Neuronal stem cell (in vitro differentiated cells): Measurements from ENCODE around the gene RANBP17.

Experiments used
- DNase-seq: peaks from one replicate; pipeline ENCODE4 v3.0.0-alpha.2; 2013; ENCODE audit warnings: low spot score
- H2AFZ ChIP-seq: one replicate; pipeline ENCODE4 v1.6.1; 2013; ENCODE audit warnings: mild to moderate bottlenecking, low read length, inconsistent platforms
- H2AK5ac ChIP-seq: 2 replicates; pipeline ENCODE4 v1.6.1; 2013; ENCODE audit warnings: low read depth, mild to moderate bottlenecking, inconsistent platforms, low read length, moderate library complexity, mixed read lengths
- H2BK120ac ChIP-seq: 2 replicates; pipeline ENCODE4 v1.6.1; 2013; ENCODE audit warnings: low read depth, mild to moderate bottlenecking, inconsistent platforms, low read length, moderate library complexity, mixed read lengths
- H2BK12ac ChIP-seq: one replicate; pipeline ENCODE4 v1.6.1; 2013; ENCODE audit warnings: low read length, inconsistent platforms
- H2BK15ac ChIP-seq: 2 replicates; pipeline ENCODE4 v1.6.1; 2013; ENCODE audit warnings: mild to moderate bottlenecking, low read length, inconsistent platforms, mixed read lengths
- H2BK5ac ChIP-seq: one replicate; pipeline ENCODE4 v1.6.1; 2013; ENCODE audit warnings: inconsistent platforms, mild to moderate bottlenecking, low read length, moderate library complexity
- H3K14ac ChIP-seq: one replicate; pipeline ENCODE4 v1.6.1; 2013; ENCODE audit warnings: low read length, inconsistent platforms
- H3K18ac ChIP-seq: 2 replicates; pipeline ENCODE4 v1.6.1; 2013; ENCODE audit warnings: low read length, inconsistent platforms
- H3K23ac ChIP-seq: 2 replicates; pipeline ENCODE4 v1.6.1; 2013; ENCODE audit warnings: low read depth, mild to moderate bottlenecking, mixed read lengths, low read length, inconsistent platforms; ENCODE audit not compliant: poor library complexity
- H3K27ac ChIP-seq: replicated peaks from 3 replicates; pipeline ENCODE4 v1.5.1; 2013; ENCODE audit warnings: low read length, inconsistent platforms
- H3K27me3 ChIP-seq, 3 experiments: 2 replicates each; pipeline ENCODE4 v1.6.1; 2013; ENCODE audit warnings: low read length in 3 of 3, mild to moderate bottlenecking in 2 of 3, inconsistent platforms in 1 of 3, low read depth in 1 of 3, mixed read lengths in 1 of 3, moderate library complexity in 1 of 3; ENCODE audit not compliant: control insufficient read depth in 3 of 3, insufficient read depth in 3 of 3
- H3K36me3 ChIP-seq, 2 donors: replicated peaks in 1 of 2; 2 replicates each; pipeline ENCODE4 v1.6.1; 2013; ENCODE audit warnings: low read length in 2 of 2; ENCODE audit not compliant: control insufficient read depth in 2 of 2, insufficient read depth in 2 of 2
- H3K4ac ChIP-seq: 2 replicates; pipeline ENCODE4 v1.6.1; 2013; ENCODE audit warnings: inconsistent platforms, mild to moderate bottlenecking, low read length, moderate library complexity
- H3K4me1 ChIP-seq, 2 donors: 1 replicate in 1 of 2; 2 replicates in 1 of 2; pipeline ENCODE4 v1.6.1; 2013; ENCODE audit warnings: low read length in 2 of 2, low read depth in 1 of 2; ENCODE audit not compliant: control insufficient read depth in 2 of 2, insufficient read depth in 1 of 2
- H3K4me2 ChIP-seq: one replicate; pipeline ENCODE4 v1.6.1; 2013; ENCODE audit warnings: mild to moderate bottlenecking, low read length, inconsistent platforms; ENCODE audit not compliant: insufficient read depth, poor library complexity, severe bottlenecking
- H3K4me3 ChIP-seq, 2 donors: 2 replicates each; pipeline ENCODE4 v1.5.1; 2013; ENCODE audit warnings: low read length in 2 of 2, mild to moderate bottlenecking in 2 of 2, inconsistent platforms in 1 of 2, moderate library complexity in 1 of 2
- H3K79me1 ChIP-seq: one replicate; pipeline ENCODE4 v1.6.1; 2013; ENCODE audit warnings: low read depth, mild to moderate bottlenecking, inconsistent platforms, low read length, moderate library complexity
- H3K9ac ChIP-seq: one replicate; pipeline ENCODE4 v1.6.1; 2013; ENCODE audit warnings: mild to moderate bottlenecking, low read depth, low read length, inconsistent platforms; ENCODE audit not compliant: poor library complexity
- H3K9me3 ChIP-seq, 2 donors: replicated peaks in 1 of 2; 2 replicates each; pipeline versions ENCODE3 to v1.6.1; 2013; ENCODE audit warnings: low read length in 2 of 2, mild to moderate bottlenecking in 2 of 2, inconsistent platforms in 1 of 2, low read depth in 1 of 2, mixed read lengths in 1 of 2, moderate library complexity in 1 of 2; ENCODE audit not compliant: control insufficient read depth in 2 of 2, insufficient read depth in 1 of 2
- H4K8ac ChIP-seq: one replicate; pipeline ENCODE4 v1.6.1; 2013; ENCODE audit warnings: low read depth, mild to moderate bottlenecking, inconsistent platforms, low read length, moderate library complexity
- H4K91ac ChIP-seq: one replicate; pipeline ENCODE4 v1.6.1; 2013; ENCODE audit warnings: low read length, low read depth, mild to moderate bottlenecking, inconsistent platforms; ENCODE audit not compliant: poor library complexity
- WGBS, 2 donors: extraction: QIAGEN DNeasy Blood & Tissue Kit; methylation state at CpG; one replicate each; pipeline ENCODE4 v1.1.7; 2013; ENCODE audit warnings: missing lambda C conversion rate in 2 of 2, mixed read lengths in 1 of 2; ENCODE audit not compliant: insufficient read length in 2 of 2, insufficient replicate concordance in 1 of 2; ENCODE audit errors: extremely low coverage in 2 of 2; 5-methylcytosine and 5-hydroxymethylcytosine counted together

The RANBP17 gene

GRCh38 chr5:171137768-171138525 lies 276.1 kb downstream of the RANBP17 start:
- Histone ChIP-seq H3K14ac (no peak overlapping the region), H3K4ac (no peak overlapping the region), H3K9me3 (no peaks in the 10 kb centered on the region), H3K36me3 (no peaks in the 10 kb centered on the region), H2BK5ac (no peak overlapping the region), H2AK5ac (no peak overlapping the region), H3K4me2 (no peak overlapping the region), H4K91ac (no peak overlapping the region), H3K23ac (no peak overlapping the region), H2BK15ac (no peak overlapping the region), H4K8ac (no peak overlapping the region), H3K4me3 (no peak overlapping the region), H2BK12ac (no peak overlapping the region), H2BK120ac (no peak overlapping the region), H3K18ac (no peak overlapping the region), H3K4me1 (no peaks in the 10 kb centered on the region), H3K27me3 (no peaks in the 10 kb centered on the region), H2AFZ (no peak overlapping the region), H3K27ac (no peak overlapping the region), H3K9ac (no peak overlapping the region), H3K79me1 (no peaks in the 10 kb centered on the region)
- WGBS, 2 donors: no CpG with 5 or more reads among the region's 1 CpG
- DNase-seq: no peak

- no peaks in the 10 kb centered on the region for H3K36me3 ChIP-seq
- H3K23ac ChIP-seq: no peak overlapping the region
- H3K4me2 ChIP-seq: no peak overlapping the region
- H3K9ac ChIP-seq: no peak overlapping the region
- DNase-seq: no peak
- H3K4ac ChIP-seq: no peak overlapping the region
- H2BK15ac ChIP-seq: no peak overlapping the region
- no peaks in the 10 kb centered on the region for H3K79me1 ChIP-seq
- H3K18ac ChIP-seq: no peak overlapping the region
- no peak overlapping the region for H2BK12ac ChIP-seq
- no peaks in the 10 kb centered on the region for H3K4me1 ChIP-seq
- no peak overlapping the region for H2BK120ac ChIP-seq
- H2AK5ac ChIP-seq: no peak overlapping the region
- no peak overlapping the region for H2AFZ ChIP-seq
- no peaks in the 10 kb centered on the region for H3K27me3 ChIP-seq
- H3K9me3 ChIP-seq: no peaks in the 10 kb centered on the region
- no peak overlapping the region for H3K14ac ChIP-seq
- no peak overlapping the region for H2BK5ac ChIP-seq
- H3K27ac ChIP-seq: no peak overlapping the region
- H4K8ac ChIP-seq: no peak overlapping the region
- no peak overlapping the region for H4K91ac ChIP-seq
- no peak overlapping the region for H3K4me3 ChIP-seq
Measured at GRCh38 chr5:171139227-171139626, 277.4 kb downstream of the RANBP17 start.

DNA sequence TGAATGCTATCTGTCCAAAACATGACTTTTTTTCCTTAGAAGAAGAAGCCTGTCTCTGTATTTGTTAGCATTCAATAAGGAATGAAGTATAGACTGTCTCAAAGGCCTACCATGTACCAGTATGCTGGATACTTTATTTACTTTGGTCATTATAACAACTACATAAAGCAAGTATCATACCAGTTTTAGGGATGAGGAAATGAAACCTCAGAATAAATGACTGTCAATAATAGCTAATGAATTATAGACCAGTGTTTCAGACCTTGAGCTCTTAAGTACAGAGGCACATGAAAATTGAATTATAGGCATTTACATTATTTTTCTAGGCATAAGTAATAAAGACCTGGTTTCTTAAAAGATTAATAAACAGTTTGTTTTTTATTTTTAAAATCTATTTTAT lies 280.8 kb downstream of the RANBP17 start:
- H3K9me3 ChIP-seq: no peaks in the 10 kb centered on the region
- H3K23ac ChIP-seq: no peak overlapping the region
- H2BK5ac ChIP-seq: no peak overlapping the region
- no peaks in the 10 kb centered on the region for H3K27me3 ChIP-seq
- no peaks in the 10 kb centered on the region for H3K36me3 ChIP-seq
- no peak overlapping the region for H2BK15ac ChIP-seq
- no peak overlapping the region for H3K27ac ChIP-seq
- H3K18ac ChIP-seq: no peak overlapping the region
- H2AK5ac ChIP-seq: no peak overlapping the region
- H3K4me1 ChIP-seq: no peaks in the 10 kb centered on the region
- no peak overlapping the region for H3K9ac ChIP-seq
- H4K91ac ChIP-seq: no peak overlapping the region
- no peak overlapping the region for H3K14ac ChIP-seq
- DNase-seq: no peak
- no peak overlapping the region for H2BK12ac ChIP-seq
- no peak overlapping the region for H2AFZ ChIP-seq
- H3K4me3 ChIP-seq: no peak overlapping the region
- H2BK120ac ChIP-seq: no peak overlapping the region
- H3K79me1 ChIP-seq: no peaks in the 10 kb centered on the region
- H3K4ac ChIP-seq: no peak overlapping the region
- no peak overlapping the region for H4K8ac ChIP-seq
- no peak overlapping the region for H3K4me2 ChIP-seq

DNA sequence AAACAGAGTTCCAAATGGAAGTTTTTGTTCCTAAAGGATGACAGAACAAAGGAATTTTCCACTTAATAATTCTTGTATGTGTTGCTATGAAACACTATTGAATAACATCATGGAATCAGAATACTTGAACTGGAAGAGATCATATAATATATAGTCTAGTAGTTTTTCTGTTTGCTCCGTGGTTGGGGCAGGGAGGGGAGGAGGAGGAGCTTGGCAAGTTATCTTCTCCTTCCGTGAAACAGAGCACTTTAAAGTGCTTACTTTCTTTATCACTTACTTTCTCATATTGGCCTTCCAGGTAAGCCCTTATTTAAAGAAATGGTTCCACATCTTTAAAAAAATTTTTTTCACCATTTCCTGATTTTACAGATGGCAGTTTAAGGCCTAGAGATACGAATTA lies 281.4 kb downstream of the RANBP17 start:
- Histone ChIP-seq H2BK120ac (no peak overlapping the region), H3K79me1 (no peaks in the 10 kb centered on the region), H3K18ac (no peak overlapping the region), H2BK5ac (no peak overlapping the region), H2BK15ac (no peak overlapping the region), H4K91ac (no peak overlapping the region), H2BK12ac (no peak overlapping the region), H2AFZ (no peak overlapping the region), H3K23ac (no peak overlapping the region), H3K4ac (no peak overlapping the region), H3K27ac (no peak overlapping the region), H2AK5ac (no peak overlapping the region), H3K36me3 (no peaks in the 10 kb centered on the region), H3K4me2 (no peak overlapping the region), H3K9ac (no peak overlapping the region), H3K27me3 (no peaks in the 10 kb centered on the region), H3K14ac (no peak overlapping the region), H3K9me3 (no peaks in the 10 kb centered on the region), H3K4me3 (no peak overlapping the region), H4K8ac (no peak overlapping the region), H3K4me1 (no peaks in the 10 kb centered on the region)
- DNase-seq: no peak
- no CpG with 5 or more reads among the region's 3 CpGs for WGBS, 2 donors
